ENCODE data around the gene UTP25. TPM values are rescaled to one million over a fixed set of nuclear protein-coding genes. Genes with fewer than 3 reads are reported as not detected.

The UTP25 gene
- polyA plus RNA-seq, 1 donor (not counting 4 experiments of a cell fraction or from before 2014, with no cell fraction given) = 13.3 TPM

GRCh38 chr1:209884249-209884648 lies 56.5 kb downstream of the UTP25 start:
- no peak overlapping the region for H3K4me3 ChIP-seq (ENCODE audit: control insufficient read depth in 2 of 3, extremely low read depth in 1 of 3, insufficient read depth in 2 of 3, low read depth in 1 of 3, low read length in 3 of 3)
- no peaks in the 10 kb centered on the region for H3K9me3 ChIP-seq (ENCODE audit: control insufficient read depth, low read depth, low read length)
- H3K9ac ChIP-seq (ENCODE audit: control insufficient read depth, extremely low read depth, insufficient read depth, low read length) = peak overlapping the region; percentile 49
- peaks cover 0 to 14% of the 10 kb centered on the region in 2 experiments for H3K36me3 ChIP-seq (ENCODE audit: control insufficient read depth in 2 of 2, extremely low read depth in 1 of 2, insufficient read depth in 2 of 2, low read length in 2 of 2)
- no peaks in the 10 kb centered on the region for H3K27me3 ChIP-seq (ENCODE audit: control insufficient read depth, extremely low read depth, insufficient read depth, low read length)
- no peaks in the 10 kb centered on the region for H4K20me1 ChIP-seq (ENCODE audit: control insufficient read depth, extremely low read depth, insufficient read depth, low read length)
- TF ChIP-seq CTCF (optimal IDR thresholded peaks at IDR 0.05 in 1 of 3, IDR thresholded peaks at IDR 0.05 in 1 of 3, conservative IDR thresholded peaks at IDR 0.05 in 1 of 3; ENCODE audit: extremely low read depth in 1 of 3, insufficient read depth in 2 of 3, low read length in 3 of 3) = no peak
- no peak for TF ChIP-seq EZH2 (IDR thresholded peaks at IDR 0.05; ENCODE audit: low read length)
- peak overlapping the region; percentile 55 for H3K4me2 ChIP-seq (ENCODE audit: control insufficient read depth, extremely low read depth, insufficient read depth, low read depth, low read length)
- peak overlapping the region; percentile 90 for H3K27ac ChIP-seq (ENCODE audit: control insufficient read depth, insufficient read depth, low read length)
- FAIRE-seq (no peak), DNase-seq (ENCODE audit: low read depth, low spot score) (no peak)
- H3K79me2 ChIP-seq (ENCODE audit: control insufficient read depth, insufficient read depth, low read length) = no peaks in the 10 kb centered on the region
- H3K9me1 ChIP-seq (ENCODE audit: control insufficient read depth, extremely low read depth, insufficient read depth, low read length) = no peaks in the 10 kb centered on the region
- no peak overlapping the region for H2AFZ ChIP-seq (ENCODE audit: control insufficient read depth, low read length)
- dilution Hi-C loops (cut with MboI; ENCODE audit: extremely low pct_ligation_motif_present, low sequenced_read_pairs) = no loop called here
- peaks cover 44% of the 10 kb centered on the region for H3K4me1 ChIP-seq (ENCODE audit: control insufficient read depth, extremely low read depth, insufficient read depth, low read length)

- H3K4me2 ChIP-seq (ENCODE audit: control insufficient read depth, extremely low read depth, insufficient read depth, low read depth, low read length) = peak overlapping the region; percentile 55
- no peak overlapping the region for H2AFZ ChIP-seq (ENCODE audit: control insufficient read depth, low read length)
- no peaks in the 10 kb centered on the region for H3K9me1 ChIP-seq (ENCODE audit: control insufficient read depth, extremely low read depth, insufficient read depth, low read length)
- H3K9ac ChIP-seq (ENCODE audit: control insufficient read depth, extremely low read depth, insufficient read depth, low read length) = peak overlapping the region; percentile 49
- H4K20me1 ChIP-seq (ENCODE audit: control insufficient read depth, extremely low read depth, insufficient read depth, low read length) = no peaks in the 10 kb centered on the region
- H3K27me3 ChIP-seq (ENCODE audit: control insufficient read depth, extremely low read depth, insufficient read depth, low read length) = no peaks in the 10 kb centered on the region
- peak; percentile 94 for FAIRE-seq
- no peaks in the 10 kb centered on the region for H3K9me3 ChIP-seq (ENCODE audit: control insufficient read depth, low read depth, low read length)
- H3K79me2 ChIP-seq (ENCODE audit: control insufficient read depth, insufficient read depth, low read length) = no peaks in the 10 kb centered on the region
- dilution Hi-C loops (cut with MboI; ENCODE audit: extremely low pct_ligation_motif_present, low sequenced_read_pairs) = no loop called here
- TF ChIP-seq EZH2 (IDR thresholded peaks at IDR 0.05; ENCODE audit: low read length) (no peak), CTCF (optimal IDR thresholded peaks at IDR 0.05 in 1 of 3, IDR thresholded peaks at IDR 0.05 in 1 of 3, conservative IDR thresholded peaks at IDR 0.05 in 1 of 3; ENCODE audit: extremely low read depth in 1 of 3, insufficient read depth in 2 of 3, low read length in 3 of 3) (no peak)
- H3K4me3 ChIP-seq (ENCODE audit: control insufficient read depth in 2 of 3, extremely low read depth in 1 of 3, insufficient read depth in 2 of 3, low read depth in 1 of 3, low read length in 3 of 3) = no peak overlapping the region
- DNase-seq (ENCODE audit: low read depth, low spot score) = peak; percentile 97
- peaks cover 40% of the 10 kb centered on the region for H3K4me1 ChIP-seq (ENCODE audit: control insufficient read depth, extremely low read depth, insufficient read depth, low read length)
- peaks cover 0 to 14% of the 10 kb centered on the region in 2 experiments for H3K36me3 ChIP-seq (ENCODE audit: control insufficient read depth in 2 of 2, extremely low read depth in 1 of 2, insufficient read depth in 2 of 2, low read length in 2 of 2)
- H3K27ac ChIP-seq (ENCODE audit: control insufficient read depth, insufficient read depth, low read length) = peak overlapping the region; percentile 90
Observed at GRCh38 chr1:209884665-209885117, 56.9 kb downstream of the UTP25 start.
